NCI-H82 treated with DMSO at 0.1 percent for 48 hours (cell line): ENCODE measurements around the gene TBC1D17.

Experiments used
- DNase-seq: peaks from one replicate; lab custom pipeline; 2025; ENCODE audit not compliant: unreplicated experiment; lab: John Stamatoyannopoulos, UW

The TBC1D17 gene

GRCh38 chr19:49890349-49891311 is 13.1 kb downstream of the TBC1D17 start:
- peak; percentile 73 for DNase-seq

- DNase-seq: no peak
Observed at GRCh38 chr19:49891393-49891792, 13.9 kb downstream of the TBC1D17 start.

DNA sequence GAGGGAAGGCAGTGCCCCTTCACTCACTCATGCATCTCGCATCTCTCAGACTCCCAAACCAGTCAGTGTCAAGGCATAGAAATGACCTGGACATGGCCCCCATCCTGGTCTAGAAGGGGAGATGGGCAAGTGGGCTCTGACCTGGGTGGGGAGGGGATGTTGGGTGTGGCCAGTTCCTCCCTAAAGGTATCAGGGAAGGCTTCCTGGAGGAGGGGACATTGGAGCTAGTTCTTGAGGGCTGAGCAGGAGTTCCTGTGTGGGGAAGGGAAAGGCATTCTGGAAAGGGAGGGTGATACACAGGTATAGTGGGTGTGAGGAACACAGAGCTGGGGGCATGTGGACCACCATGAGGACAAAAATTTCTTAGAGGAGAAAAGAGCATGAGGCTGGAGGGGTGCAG is 15.2 kb downstream of the TBC1D17 start:
- no peak for DNase-seq

GRCh38 chr19:49894011-49894664 is 16.6 kb downstream of the TBC1D17 start:
- DNase-seq: no peak

- DNase-seq: no peak
Observed at GRCh38 chr19:49894879-49895565, 17.5 kb downstream of the TBC1D17 start.

GRCh38 chr19:49895566-49896297 is 18.2 kb downstream of the TBC1D17 start:
- DNase-seq: no peak

DNA sequence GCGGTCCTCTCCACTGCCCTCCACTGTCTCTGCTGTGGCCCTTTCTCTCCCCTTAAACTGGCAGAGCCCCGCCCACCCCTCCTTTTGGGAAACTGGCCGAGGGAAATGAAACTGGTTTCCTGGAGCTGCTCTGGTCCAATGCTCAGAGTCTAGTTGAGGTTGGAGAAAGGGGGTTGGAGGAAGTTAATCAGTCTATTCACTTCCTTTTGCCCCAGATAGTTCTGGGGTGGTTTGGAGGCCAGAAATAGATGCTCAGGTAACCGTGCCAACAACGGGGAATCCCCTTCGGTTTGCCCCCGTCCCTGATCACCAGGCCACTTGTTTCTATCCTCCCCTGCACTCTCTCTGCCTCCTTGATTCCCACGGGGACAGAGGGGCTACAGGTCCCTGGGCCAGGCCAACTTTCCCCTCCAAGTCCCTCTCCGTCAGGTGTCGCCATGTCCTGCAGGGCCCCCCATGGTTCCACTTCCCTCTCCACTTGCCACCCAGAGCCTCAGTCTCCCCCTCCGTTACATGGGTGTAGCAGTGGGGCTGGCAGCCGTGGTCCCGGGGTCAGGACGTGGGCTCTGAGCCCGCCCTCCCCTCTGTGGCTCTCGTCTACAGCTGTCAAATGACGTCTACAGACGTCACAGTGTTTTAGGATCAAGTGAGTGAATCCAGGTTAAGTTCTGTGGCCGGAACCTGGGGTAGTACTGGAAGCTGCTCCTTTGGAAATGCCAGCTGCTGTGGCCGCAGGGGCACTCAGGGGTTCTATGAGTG is 19.5 kb downstream of the TBC1D17 start, which contains the start of gene IL4I1:
IL4I1 (minus strand) TSS at position 25 of the 759 bp plus-strand sequence. CDS start 727 bp downstream, outside the sequence.
- DNase-seq: no peak

GRCh38 chr19:49904136-49904535 is 26.6 kb downstream of the TBC1D17 start:
- DNase-seq: no peak

- no peak for DNase-seq
Observed at GRCh38 chr19:49906879-49907564, 29.5 kb downstream of the TBC1D17 start.

DNA sequence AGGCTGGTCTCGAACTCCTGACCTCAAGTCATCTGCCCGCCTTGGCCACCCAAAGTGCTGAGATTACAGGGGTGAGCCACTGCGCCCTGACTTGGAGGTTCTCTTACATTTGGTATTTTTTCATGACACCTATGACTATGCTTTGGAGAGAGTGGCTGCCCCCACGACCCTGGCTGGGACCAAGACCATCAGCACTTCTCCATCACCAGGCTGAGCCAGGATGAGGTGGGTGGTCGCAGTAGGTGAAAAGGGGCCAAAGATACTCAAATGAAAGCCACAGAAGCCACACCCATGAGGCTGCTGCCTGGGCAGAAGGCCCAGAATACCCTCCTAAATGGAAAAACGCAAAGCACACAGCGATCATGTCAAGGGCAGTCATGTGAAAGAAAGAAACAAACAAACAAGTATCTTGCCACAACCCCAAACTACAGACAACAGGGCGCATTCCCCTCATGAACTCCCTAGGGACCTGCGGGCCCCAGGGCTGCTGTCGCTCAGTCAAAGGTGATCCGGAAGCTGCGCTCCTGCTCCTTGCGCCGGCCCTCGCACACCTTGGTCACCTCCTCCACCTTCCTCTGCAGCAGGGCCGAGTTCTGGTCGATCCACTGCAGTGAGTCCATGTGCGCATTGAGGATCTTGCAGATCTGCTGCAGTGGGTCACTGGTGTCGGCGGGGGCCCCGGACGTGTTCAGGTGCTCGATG is 30.4 kb downstream of the TBC1D17 start:
- DNase-seq: no peak

- no peak for DNase-seq
Observed at GRCh38 chr19:49908480-49909420, 31.2 kb downstream of the TBC1D17 start.

DNA sequence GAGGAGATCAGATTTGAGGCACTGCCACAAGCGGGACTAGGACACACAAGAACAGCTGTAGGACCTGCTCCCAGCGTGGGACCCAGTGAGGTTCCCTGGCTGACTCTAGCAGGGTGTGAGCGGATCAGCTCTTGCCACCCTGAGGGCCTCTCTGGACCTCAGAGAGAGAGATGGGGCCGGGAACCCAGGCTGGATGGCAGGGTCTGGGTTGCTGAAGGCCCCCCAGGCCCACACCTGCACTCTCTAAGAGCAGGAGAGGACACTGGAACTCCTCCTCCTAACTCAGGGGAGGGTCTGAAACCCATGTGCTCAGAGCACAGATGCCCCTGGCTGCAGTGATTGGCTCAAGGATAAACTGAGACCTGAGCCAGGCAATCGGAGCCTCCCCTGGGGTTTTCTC is 32.7 kb downstream of the TBC1D17 start:
- no peak for DNase-seq

GRCh38 chr19:49911381-49912145 is 34.1 kb downstream of the TBC1D17 start:
- no peak for DNase-seq

DNA sequence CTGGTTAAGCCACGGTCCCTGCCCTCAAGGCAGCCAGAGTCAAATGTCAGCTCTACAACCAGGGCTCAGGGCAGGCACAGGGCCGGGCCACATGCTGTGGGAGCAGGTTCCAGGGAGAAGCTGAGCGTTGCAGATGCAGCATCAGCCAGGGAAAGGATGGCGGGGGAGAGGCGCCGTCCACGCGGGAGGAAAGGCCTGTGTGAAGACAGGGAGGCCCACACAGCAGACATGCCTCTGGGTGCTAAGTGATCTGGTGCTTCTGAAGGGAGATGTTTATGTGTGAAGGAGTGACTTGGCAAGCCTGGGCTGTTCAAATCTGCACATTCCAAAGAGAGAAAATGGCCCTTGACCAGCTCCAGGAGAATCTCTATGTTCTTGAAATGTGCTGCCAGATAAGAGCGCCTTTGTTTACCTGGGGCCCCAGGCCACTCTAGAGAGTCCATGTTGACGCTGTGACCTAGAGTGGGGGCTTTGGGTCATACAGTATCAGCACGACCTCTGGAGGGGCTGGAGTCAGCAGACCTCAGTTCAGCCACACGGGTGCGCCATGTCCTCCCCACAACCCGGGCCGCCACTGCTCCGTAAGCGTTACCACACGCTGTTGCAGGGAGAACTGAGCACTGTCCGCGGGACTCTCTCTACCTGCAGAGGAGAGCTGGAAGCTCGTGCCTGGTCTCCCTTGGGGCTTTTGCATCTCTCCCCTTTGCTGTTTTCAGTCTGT is 35.6 kb downstream of the TBC1D17 start:
- no peak for DNase-seq

- no peak for DNase-seq
Observed at GRCh38 chr19:49913720-49914119, 36.2 kb downstream of the TBC1D17 start.

GRCh38 chr19:49915271-49915670 is 37.8 kb downstream of the TBC1D17 start:
- DNase-seq: no peak
